Measurements from ENCODE around the gene UBA1.

GRCh38 chrX:47221756-47222155 is 28.1 kb downstream of the UBA1 start:
- no peak for TF ChIP-seq CTCF (IDR thresholded peaks at IDR 0.05; ENCODE audit: borderline replicate concordance, extremely low read depth, low read length, poor library complexity, severe bottlenecking)
- TF ChIP-seq EZH2 (IDR thresholded peaks at IDR 0.05; ENCODE audit: borderline replicate concordance, low read depth, low read length, severe bottlenecking): no peak

All from DND-41 (cell line).